NCI-H748 treated with DMSO at 0.1 percent for 48 hours (cell line): ENCODE results near the gene ANKRD28.

ENCODE experiments used
- DNase-seq: peaks from one replicate; lab custom pipeline; 2025; lab: John Stamatoyannopoulos, UW

The ANKRD28 gene

DNA sequence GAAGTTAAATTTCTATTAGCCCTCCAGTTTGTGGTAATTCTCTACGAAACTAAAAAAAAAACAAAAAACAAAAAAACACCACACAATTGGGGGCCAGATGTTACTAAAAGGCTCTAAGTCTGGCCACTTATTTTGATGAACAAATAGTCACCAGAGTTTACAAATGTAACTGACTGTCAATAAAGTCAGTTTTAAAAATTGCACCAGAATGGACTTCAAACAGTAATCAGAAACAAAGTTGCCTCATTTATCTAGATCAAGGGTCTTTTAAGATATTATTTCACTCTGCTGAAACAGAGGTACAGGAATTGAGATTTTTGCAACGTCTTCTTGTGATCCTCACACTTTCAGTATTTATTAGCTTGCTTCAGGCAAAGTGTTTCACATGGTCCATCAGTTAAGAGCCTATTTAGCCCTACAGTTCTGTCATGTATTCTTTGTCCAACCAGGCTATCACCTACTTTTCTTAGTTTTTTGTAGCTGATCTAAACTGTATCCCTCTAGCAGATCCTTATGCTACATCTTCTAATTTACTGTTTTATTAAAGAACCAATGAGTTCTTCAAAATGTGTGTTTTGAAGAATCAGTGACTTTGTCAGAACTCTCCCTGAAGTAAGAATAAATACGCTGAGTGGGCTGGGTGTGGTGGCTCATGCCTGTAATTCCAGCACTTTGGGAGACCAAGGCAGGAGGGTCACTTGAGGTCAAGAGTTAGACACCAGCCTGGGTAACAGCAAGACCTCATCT is 74.7 kb downstream of the ANKRD28 start:
- DNase-seq = no peak

DNA sequence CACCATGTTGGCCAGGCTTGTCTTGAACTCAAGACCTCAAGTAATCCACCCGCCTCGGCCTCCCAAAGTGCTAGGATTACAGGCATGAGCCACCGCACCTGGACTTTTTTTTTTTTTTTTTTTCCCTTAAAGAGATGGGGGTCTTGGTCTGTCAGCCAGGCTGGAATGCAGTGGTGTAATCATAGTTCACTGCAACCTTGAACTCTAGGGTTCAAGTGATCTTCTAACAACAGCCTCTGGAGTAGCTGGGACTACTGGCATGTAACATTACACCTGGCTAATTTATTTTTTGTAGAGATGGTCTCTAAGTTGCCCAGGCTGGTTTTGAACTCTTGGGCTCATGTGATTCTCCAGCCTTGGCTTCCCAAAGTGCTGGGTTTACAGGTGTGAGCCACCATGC is 81.6 kb downstream of the ANKRD28 start:
- DNase-seq = no peak

DNA sequence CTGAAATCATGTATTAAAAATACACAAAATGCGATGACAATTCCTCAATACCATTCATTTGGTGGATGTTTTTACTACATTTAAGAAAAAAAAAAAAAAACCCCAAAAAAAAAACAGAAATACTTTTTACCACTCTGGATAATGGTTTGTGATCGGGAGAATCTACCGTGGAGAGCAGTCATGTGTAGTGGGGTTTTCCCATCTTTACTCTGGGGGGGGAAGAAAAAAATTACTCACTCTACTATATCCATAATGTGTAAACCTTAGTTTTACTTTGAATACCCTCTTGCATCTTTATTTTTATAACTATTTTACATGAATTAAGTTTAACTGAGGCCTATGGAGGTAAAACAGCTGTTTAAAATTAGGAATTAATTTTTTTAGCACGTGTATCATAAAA is 83.3 kb downstream of the ANKRD28 start:
- DNase-seq = no peak

DNA sequence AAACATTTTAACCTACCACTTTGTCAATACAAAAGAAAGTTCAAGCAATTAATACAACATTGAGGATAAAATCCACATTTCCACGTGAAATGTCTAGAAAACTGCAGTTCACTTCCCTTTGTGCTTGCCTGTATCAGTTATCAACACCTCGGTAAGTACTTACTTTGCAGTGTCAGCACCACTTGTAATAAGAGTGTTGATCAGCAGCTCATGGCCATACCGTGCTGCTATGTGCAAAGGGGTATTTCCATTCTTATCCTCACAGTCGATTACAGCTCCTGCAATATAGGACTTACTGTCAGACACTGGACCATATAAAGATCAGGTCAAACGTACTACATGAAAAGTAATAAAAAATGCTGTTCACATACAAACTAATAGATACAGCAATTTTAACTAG is 84.4 kb downstream of the ANKRD28 start:
- DNase-seq = no peak

DNA sequence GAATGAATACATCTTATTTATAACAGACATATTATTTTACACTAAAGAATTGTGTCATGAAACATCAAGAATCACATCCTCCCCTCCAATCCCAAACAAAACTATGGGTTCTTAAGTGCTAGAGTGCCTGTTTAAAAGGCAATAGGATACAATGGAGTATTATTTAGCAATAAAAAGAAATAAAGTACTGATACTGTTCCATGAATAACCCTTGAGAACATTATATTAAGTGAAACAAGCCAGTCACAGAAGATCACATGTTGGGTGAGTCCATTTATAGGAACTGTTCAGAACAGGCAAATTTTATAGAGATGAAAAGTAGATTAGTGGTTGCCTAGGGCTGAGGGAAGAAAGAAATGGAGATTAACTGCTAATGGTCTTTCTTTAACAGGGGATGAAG is 86.5 kb downstream of the ANKRD28 start:
- no peak for DNase-seq

DNA sequence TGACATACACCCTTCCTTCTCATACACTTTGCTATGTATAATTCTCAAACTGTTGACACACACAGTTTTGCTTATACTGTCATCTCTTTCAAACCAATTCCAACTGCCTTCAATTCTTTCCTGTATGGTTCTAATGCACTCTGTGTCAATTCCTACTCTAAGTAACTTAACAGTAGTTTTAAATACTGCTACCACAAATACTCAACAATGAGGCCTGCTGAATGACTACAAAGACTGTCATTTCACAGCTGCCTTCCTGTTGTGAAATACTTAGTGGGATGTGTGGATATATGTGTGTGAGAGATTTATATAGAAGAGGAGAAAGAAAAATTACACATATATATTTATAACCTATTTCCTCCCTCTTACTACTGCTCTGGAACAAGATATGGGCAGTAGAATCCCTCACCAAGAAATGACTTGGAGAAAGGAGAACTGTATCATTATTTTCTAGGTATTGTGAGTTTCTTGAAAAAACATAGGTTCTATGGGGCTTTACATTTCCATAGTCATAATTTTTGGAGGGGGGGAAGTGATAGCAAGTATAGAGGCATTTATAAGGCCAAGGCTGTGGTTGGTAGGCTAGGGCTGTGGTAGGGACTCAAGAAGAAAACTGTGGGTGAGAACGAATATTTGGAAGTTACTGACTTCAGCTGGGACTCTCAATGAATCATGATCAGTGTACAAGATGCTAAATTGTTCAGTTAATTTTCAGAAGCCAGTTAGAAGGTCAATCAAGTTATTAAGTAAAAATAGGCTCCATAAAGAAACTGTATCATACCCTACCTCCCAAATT is 88.7 kb downstream of the ANKRD28 start:
- no peak for DNase-seq

DNA sequence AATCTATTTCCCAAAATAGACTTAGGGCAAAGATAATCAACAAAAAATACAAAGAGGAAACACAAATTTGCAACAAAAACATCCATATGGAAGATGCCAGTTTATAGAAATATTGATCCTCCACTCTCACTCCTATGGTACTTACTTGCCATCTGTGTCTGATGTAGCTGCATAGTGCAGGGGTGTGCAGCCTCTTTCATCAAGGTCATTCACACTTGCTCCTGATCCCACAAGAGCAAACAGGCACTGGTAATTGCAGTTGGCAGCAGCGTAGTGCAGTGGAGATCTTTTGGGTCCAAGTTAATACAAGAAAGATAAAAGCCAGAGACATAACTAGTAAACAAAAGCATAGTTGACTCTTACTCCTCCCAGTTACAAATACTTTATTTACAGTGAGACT is 90.0 kb downstream of the ANKRD28 start:
- DNase-seq = no peak

DNA sequence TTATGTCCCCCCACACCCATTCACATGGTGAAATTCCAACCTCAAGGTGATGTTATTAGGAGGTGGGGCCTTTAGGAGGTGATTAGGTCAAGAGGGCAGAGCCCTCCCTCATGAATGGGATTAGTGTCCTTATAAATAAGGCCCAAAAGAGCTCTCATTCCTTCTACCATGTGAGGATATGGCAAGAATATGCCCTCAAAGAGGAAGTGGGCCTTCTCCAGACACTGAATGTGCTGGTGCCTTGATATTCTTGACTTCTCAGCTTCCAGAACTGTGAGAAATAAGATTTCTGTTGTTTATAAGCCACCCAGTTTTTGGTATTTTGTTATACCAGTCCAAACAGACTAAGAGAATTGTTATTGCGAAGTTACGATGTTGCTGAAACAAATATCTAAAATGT is 94.4 kb downstream of the ANKRD28 start:
- DNase-seq = no peak

DNA sequence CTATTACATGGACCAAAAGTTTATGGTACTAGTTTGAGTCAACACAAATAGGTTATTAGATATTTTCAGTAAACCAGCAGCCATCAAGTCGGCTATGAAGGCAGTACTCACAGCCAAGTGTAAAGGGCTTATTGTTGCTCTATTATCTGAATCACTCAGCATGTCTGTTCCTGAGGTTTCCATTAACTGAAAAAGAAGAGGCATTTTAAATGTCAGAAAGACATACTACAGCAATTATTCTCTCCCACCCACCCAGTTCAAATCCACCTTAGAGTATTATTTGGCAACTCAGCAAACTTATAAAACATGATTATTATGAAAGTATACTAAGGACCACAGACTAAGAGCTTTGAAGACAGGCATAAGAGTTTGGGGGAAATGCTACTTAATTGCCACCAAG is 103.2 kb downstream of the ANKRD28 start:
- no peak for DNase-seq

DNA sequence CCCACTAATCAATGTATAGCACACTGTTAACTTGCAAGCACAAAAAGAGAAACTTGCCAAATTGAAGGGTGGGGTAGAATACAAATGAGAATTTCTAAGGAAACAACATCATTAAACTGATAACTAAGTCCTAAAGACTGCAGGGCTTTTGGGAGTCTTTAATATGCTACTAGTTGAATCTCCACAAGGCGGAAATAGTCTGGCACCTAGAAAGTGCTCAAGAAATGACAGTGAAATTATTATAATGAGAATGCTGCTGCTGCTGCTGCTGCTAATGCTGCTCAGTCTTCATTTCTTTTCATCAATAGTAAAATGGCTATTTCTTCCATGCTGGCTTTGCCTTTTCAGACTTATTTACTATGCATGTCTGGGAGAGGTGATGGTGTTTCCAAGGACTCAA is 104.4 kb downstream of the ANKRD28 start:
- DNase-seq = no peak

DNA sequence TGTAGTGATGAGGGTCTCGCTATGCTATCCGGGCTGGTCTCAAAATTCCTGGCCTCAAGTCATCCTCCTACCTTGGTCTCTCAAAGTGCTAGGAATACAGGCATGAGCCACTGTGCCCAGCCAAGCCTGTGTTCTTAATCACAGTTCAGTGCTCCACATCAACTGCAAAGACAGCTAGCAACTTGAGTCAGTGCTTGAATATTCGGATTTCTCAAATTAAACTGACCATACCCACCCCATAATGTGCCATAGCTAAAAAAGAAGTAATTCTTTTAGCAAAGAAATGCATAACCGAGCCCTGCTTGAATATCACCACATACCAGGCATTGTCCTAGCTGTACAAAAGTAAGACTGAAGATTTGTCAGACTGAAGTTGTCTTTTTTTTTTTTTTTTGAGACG is 107.0 kb downstream of the ANKRD28 start:
- DNase-seq = no peak

DNA sequence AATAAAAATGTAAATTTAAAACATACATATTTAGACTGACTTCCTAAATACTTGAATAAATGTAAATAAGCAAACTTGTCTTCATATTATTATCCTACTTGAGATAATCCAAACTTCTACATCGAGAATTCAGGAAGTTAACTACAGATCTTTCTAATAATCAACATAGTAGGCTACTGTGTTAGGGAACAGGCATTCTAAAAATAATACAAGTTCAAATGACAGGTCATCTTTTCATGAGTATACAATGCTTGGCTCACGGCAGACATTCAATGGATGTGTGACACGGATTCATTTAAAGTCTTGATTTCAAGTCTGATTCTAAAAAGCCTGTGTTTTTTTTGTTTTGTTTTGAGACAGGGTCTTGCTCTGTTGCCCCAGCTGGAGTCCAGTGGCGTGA is 107.5 kb downstream of the ANKRD28 start:
- DNase-seq = no peak

DNA sequence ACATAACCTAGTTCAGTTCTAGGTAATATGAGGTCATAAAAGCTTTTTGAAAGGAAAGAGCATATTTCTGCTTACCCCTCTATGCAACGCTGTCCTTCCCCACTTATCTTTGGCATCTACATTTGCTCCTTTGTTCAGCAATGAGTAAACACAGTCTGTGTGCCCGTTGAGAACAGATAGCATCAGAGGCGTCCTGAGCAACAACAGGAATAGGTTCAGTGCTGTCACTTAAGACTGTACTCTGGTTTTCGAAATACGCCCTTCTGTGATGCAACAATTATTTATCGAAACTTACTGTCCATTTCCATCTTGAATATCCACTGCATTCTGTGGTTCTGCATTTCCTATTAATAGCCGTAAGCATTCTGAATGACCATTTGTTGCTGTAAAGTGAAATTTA is 111.9 kb downstream of the ANKRD28 start:
- DNase-seq = no peak

DNA sequence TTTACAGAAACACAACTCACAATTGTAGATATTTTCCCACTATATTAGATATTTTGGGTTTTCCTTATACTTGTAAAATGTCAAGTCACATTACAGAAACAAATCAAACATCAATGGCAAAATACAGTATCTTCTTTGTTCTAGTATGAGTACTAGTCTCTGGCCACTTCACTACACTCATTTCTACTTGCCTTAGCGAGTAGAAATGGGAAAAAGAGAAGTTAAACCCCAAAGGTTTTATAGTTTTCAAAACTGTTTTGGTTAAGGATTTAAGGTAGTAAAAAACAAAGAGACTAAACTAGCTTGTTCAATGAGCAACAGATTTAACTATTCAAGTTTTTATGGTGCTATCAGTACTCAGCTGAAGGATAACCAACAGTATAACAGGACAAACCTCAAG is 114.5 kb downstream of the ANKRD28 start:
- no peak for DNase-seq

DNA sequence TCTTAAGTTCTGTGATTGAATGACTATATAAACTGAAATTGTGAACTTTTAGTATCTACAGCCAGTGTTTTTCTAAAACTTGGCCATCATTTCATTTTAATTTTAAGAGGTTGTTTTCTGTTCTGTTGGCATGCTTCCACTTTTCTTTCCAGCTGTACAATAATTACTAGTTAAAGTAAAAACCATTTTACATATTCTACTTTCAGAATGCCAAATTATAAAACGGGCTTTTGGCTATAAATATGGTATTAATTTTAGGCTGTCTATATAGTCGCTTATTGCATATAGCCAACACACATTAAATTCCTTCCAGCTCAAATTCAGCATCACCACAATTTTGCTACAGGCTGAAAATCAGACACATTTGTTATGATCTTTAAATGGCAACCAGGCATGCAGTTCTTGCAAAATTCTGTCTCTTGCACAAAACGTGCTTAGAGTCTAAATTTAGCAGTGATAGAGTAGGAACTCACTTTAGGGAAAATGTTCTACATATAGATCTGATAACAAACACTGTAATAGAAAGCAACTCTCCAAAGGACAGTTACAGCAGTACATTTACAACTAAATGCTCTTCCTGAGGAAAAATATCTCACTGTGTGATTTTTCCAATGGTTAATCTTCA is 115.1 kb downstream of the ANKRD28 start:
- DNase-seq = no peak

DNA sequence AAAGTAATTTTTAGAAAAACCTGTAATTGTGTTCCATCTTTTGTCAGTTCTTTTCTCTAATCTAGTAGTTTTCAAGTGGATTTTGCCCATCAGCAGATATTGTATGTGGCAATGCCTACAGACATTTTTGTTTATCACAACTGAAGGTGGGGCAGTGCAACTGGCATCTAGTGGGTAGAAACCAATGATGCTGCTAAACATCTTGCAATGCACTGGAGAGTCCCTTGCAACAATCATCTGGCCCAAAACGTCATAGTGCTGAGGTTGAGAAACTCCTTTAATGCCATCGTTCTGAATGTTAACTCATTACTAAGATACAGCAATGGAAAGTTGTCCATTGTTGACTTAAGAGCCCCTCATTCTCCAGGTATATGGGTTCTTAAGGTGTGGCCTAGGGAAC is 116.1 kb downstream of the ANKRD28 start:
- no peak for DNase-seq

DNA sequence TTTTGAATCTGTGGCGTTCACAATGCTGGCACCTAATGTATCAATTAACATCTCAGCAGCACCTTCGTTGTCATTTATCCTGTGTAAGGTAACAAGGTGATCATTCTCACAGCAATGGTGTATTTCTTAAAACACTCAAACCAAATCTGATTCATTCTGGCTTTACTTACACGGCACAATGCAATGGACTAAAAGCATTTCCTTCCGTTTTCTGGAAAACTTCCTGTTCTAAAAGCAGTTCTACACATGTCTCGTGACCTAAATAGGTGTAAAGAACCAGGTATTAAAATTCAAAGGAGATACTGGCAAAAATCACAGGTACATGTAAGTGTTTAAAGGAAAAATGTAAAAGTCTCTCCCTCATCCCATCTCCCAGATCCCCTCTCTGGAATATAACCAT is 118.5 kb downstream of the ANKRD28 start:
- DNase-seq = no peak

DNA sequence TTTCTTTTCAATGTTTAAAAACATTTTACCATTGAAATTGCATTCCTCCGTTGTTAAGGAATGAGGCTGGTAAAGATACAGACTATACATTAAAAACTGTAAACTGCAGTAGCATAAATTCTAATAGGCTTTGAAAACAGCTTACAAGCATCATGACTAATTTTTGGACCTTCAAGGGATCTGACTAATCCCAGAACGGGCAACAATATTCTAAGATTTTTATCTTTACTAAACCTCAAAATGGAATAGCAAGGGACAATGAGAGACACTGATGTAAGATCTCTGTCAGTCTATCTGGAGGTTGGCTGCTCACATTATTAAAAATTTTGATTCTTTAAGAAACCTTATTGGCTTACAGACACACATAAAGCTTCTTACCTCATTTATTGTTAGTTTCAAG is 121.5 kb downstream of the ANKRD28 start:
- no peak for DNase-seq

DNA sequence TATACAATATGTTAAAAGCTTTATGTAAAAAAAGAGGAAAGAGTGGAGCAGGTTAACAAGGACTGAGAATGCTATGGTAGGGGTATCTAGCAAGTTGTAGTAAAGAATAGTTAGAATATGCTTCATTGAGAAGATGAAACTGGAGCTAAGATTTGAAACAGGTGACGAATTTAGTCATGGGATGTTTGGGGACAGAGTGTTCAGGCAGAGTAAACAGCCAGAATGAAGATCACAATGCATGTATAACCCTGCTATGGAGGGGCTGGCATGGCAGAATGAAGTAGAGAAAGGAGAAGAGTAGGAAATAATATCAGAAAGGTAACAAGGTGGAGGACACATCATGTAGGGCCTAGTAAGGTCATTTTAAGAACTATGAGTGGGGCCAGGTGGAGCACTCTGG is 124.2 kb downstream of the ANKRD28 start:
- no peak for DNase-seq

DNA sequence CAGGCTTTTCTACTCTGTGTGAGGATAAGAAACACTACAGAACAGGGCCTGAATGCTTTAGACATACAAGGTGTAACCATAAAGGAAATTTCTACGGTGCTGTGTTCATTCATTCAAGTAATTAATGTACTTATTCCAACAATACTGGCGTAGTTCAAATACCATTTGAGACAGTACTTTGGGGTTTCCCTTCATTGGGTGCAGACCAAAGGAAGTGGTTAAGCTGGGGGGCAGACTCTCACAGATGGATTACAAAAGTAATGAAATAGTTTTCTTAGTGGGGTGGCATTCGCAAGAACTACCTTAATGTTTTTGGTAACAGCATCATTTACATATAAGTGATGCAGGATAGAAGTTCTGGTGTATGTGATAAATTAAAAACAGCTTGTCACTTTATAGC is 130.3 kb downstream of the ANKRD28 start:
- DNase-seq = no peak

DNA sequence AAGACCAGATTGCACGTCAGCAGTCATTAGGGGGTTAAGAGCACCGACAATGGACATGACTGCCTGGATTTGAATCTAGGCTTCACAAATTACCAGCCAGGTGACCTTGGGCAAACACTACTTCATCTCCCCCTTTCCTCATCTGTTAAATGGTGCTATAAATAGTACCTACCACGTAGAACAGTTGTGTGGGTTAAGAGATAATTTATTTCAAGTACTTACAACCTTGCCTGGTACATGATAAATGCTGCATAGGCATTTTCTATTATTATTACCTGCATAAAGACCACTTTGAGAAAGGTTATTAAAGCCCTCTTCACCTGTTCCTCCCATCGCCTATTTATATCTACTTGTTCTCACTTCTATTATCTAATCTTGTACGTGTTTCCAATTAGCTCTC is 131.5 kb downstream of the ANKRD28 start:
- no peak for DNase-seq

DNA sequence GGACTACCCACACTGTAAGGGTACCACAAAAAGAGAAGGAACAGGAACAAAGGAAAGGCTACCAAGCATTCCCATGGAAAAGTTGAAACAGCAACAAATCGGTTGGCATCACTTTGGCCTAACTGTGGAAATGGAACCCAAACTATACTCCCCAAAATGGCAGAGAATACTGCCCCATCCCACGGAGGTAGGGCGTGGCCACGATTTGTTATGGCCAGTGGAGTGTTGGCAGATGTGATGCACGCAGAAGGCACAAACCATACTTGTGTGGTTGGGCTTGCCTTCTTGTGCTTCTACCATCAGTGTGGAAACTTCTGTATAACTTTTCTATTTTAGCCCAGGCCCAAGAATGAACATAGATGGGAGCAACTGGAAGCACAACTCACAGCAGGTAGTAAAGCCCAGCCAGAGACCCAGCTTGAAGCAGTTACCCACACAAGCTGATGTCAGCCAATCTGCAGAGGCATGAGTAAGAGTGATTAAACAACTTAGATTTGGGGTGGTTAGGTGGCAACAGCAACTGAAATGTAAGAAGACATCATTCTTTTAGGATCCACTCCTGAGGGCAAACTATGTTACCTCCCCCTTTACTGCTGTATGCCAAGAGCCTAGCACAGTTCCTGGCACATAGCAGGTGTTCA is 132.1 kb downstream of the ANKRD28 start:
- no peak for DNase-seq

DNA sequence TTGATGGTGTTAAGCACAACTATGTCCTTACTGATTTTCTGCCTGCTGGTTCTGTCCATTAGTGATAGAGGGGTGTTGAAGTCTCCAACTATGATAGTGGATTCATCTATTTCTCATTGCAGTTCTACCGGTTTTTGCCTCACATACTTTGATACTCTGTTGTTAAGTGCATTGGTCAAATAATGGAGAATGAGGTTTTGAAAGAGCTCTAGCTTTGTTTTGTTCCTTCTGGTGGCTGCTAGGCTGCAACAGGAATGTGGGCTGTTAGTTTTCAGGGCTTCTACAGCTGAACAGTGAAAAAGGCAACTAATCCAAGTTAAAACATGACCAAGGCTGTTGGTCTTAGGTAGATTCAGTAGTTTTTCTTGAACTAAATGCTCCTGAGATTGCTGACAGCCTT is 133.6 kb downstream of the ANKRD28 start:
- DNase-seq = no peak
